Measurements from ENCODE around the gene KDM3A. TPM values are rescaled to one million over a fixed set of nuclear protein-coding genes. Genes with fewer than 3 reads are reported as not detected.

The KDM3A gene
- total RNA-seq, 3 donors from 2014 or later: 36.1 to 73.6 (median 53.6) TPM

- intact Hi-C loops (cut with DNase I, micrococcal nuclease): no loop called here
- Histone ChIP-seq H3K4me3 (no peak overlapping the region), H3K9me3 (no peaks in the 10 kb centered on the region), H3K4me1 (ENCODE audit: low read depth) (no peaks in the 10 kb centered on the region), H3K36me3 (ENCODE audit: low read depth) (no peaks in the 10 kb centered on the region)
- no peak for TF ChIP-seq CTCF (IDR thresholded peaks at IDR 0.05)
- DNase-seq (no peak), ATAC-seq (no peak)
These were observed 29.2 kb upstream of the KDM3A start for GRCh38 chr2:86412007-86412406.

GRCh38 chr2:86413296-86414094 lies 27.7 kb upstream of the KDM3A start:
- DNase-seq: no peak
- Histone ChIP-seq H3K36me3 (ENCODE audit: low read depth) (no peaks in the 10 kb centered on the region), H3K4me3 (no peak overlapping the region), H3K9me3 (no peaks in the 10 kb centered on the region), H3K4me1 (ENCODE audit: low read depth) (no peaks in the 10 kb centered on the region)
- no peak for ATAC-seq
- intact Hi-C loops (cut with DNase I, micrococcal nuclease): no loop called here
- TF ChIP-seq CTCF (IDR thresholded peaks at IDR 0.05): no peak

- DNase-seq (no peak), ATAC-seq (no peak)
- H3K36me3 ChIP-seq (ENCODE audit: low read depth): no peaks in the 10 kb centered on the region
- H3K4me1 ChIP-seq (ENCODE audit: low read depth): no peaks in the 10 kb centered on the region
- no peak for TF ChIP-seq CTCF (IDR thresholded peaks at IDR 0.05)
- H3K9me3 ChIP-seq: no peaks in the 10 kb centered on the region
- H3K4me3 ChIP-seq: no peak overlapping the region
- intact Hi-C loops (cut with DNase I, micrococcal nuclease): no loop called here
These were observed 26.2 kb upstream of the KDM3A start for GRCh38 chr2:86414996-86415395.

GRCh38 chr2:86416146-86416545 lies 25.0 kb upstream of the KDM3A start:
- Histone ChIP-seq H3K4me3 (no peak overlapping the region), H3K4me1 (ENCODE audit: low read depth) (no peaks in the 10 kb centered on the region), H3K9me3 (no peaks in the 10 kb centered on the region), H3K36me3 (ENCODE audit: low read depth) (no peaks in the 10 kb centered on the region)
- DNase-seq (no peak), ATAC-seq (no peak)
- intact Hi-C loops (cut with DNase I, micrococcal nuclease): no loop called here
- no peak for TF ChIP-seq CTCF (IDR thresholded peaks at IDR 0.05)

- H3K9me3 ChIP-seq: no peaks in the 10 kb centered on the region
- intact Hi-C loops (cut with DNase I, micrococcal nuclease): no loop called here
- DNase-seq: no peak
These were observed 23.2 kb upstream of the KDM3A start for GRCh38 chr2:86417961-86418360.

More at GRCh38 chr2:86417961-86418360, 23.2 kb upstream of the KDM3A start:
- Histone ChIP-seq H3K4me1 (ENCODE audit: low read depth) (no peaks in the 10 kb centered on the region), H3K4me3 (no peak overlapping the region), H3K36me3 (ENCODE audit: low read depth) (no peaks in the 10 kb centered on the region)
- no peak for ATAC-seq
- TF ChIP-seq CTCF (IDR thresholded peaks at IDR 0.05): no peak
